ENCODE measurements around the gene PRLHR.

Gene PRLHR

DNA sequence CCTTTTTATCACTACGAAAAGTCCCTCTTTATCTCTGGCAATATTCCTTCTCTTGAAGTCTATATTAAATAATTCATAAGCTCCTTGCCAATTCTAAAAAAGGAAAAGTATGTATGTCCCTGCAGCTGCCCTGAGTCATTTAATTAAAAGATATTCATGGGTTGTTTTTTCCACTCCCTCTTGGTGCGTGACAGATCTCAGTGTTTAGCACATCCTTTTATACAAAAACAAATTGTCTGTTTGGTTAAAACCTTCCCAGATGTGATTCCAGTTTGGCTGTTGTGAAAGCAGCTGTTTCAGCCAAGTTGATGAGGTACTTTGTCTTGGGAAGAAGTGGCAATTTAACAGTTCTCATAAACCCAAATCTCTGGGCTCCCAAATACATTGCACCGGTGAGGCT lies 33.8 kb upstream of the PRLHR start:
- TF ChIP-seq TOX (CRISPR knock-in tag; IDR thresholded peaks at IDR 0.05; ENCODE audit: borderline replicate concordance) (no peak), TCF4 (CRISPR knock-in tag; IDR thresholded peaks at IDR 0.05; ENCODE audit: borderline replicate concordance) (no peak), ZNF565 (CRISPR knock-in tag; conservative IDR thresholded peaks at IDR 0.05; ENCODE audit: low read depth) (no peak), ZNF8 (CRISPR knock-in tag; IDR thresholded peaks at IDR 0.05) (no peak), PPARA (CRISPR knock-in tag; IDR thresholded peaks at IDR 0.05; ENCODE audit: borderline replicate concordance) (no peak), ISL1 (CRISPR knock-in tag; IDR thresholded peaks at IDR 0.05) (peak; percentile 29; the same call in 1 of the 2 replicates), ZFP3 (CRISPR knock-in tag; IDR thresholded peaks at IDR 0.05) (no peak)
- TF ChIP-seq, protein P1, sequence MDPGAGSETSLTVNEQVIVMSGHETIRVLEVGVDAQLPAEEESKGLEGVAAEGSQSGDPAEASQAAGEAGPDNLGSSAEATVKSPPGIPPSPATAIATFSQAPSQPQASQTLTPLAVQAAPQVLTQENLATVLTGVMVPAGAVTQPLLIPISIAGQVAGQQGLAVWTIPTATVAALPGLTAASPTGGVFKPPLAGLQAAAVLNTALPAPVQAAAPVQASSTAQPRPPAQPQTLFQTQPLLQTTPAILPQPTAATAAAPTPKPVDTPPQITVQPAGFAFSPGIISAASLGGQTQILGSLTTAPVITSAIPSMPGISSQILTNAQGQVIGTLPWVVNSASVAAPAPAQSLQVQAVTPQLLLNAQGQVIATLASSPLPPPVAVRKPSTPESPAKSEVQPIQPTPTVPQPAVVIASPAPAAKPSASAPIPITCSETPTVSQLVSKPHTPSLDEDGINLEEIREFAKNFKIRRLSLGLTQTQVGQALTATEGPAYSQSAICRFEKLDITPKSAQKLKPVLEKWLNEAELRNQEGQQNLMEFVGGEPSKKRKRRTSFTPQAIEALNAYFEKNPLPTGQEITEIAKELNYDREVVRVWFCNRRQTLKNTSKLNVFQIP (CRISPR knock-in tag; IDR thresholded peaks at IDR 0.05; ENCODE audit: borderline replicate concordance, low read depth), result no peak
- no peak for ATAC-seq

DNA sequence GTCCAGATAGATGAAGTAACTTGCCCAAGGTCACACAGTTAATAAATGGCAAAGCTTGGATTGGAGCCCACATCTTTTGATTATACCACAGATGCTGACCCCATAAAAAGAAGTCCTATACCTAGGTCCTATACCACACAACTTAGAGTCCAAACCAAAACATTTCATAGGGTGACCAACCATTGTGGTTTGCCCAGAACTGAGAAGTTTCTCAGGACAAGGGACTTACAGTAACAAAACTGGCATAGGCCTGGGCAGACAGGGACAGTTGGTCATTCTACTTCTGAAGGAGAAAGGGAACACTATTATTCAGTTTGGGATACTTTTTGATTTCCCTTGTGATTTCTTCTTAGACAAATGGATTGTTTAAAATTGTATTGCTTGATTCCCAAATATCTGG lies 32.9 kb upstream of the PRLHR start:
- no peak for ATAC-seq
- TF ChIP-seq, protein P2, sequence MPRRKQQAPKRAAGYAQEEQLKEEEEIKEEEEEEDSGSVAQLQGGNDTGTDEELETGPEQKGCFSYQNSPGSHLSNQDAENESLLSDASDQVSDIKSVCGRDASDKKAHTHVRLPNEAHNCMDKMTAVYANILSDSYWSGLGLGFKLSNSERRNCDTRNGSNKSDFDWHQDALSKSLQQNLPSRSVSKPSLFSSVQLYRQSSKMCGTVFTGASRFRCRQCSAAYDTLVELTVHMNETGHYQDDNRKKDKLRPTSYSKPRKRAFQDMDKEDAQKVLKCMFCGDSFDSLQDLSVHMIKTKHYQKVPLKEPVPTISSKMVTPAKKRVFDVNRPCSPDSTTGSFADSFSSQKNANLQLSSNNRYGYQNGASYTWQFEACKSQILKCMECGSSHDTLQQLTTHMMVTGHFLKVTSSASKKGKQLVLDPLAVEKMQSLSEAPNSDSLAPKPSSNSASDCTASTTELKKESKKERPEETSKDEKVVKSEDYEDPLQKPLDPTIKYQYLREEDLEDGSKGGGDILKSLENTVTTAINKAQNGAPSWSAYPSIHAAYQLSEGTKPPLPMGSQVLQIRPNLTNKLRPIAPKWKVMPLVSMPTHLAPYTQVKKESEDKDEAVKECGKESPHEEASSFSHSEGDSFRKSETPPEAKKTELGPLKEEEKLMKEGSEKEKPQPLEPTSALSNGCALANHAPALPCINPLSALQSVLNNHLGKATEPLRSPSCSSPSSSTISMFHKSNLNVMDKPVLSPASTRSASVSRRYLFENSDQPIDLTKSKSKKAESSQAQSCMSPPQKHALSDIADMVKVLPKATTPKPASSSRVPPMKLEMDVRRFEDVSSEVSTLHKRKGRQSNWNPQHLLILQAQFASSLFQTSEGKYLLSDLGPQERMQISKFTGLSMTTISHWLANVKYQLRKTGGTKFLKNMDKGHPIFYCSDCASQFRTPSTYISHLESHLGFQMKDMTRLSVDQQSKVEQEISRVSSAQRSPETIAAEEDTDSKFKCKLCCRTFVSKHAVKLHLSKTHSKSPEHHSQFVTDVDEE (CRISPR knock-in tag; IDR thresholded peaks at IDR 0.05), result no peak
- TF ChIP-seq ZNF565 (CRISPR knock-in tag; conservative IDR thresholded peaks at IDR 0.05; ENCODE audit: low read depth), result no peak
- TF ChIP-seq, protein P1 (CRISPR knock-in tag; IDR thresholded peaks at IDR 0.05; ENCODE audit: borderline replicate concordance, low read depth), result no peak
- TF ChIP-seq TOX (CRISPR knock-in tag; IDR thresholded peaks at IDR 0.05; ENCODE audit: borderline replicate concordance), result no peak
- no peak for TF ChIP-seq ESRRG (CRISPR knock-in tag; IDR thresholded peaks at IDR 0.05)
- no peak for TF ChIP-seq ISL1 (CRISPR knock-in tag; IDR thresholded peaks at IDR 0.05)
- TF ChIP-seq RARB (CRISPR knock-in tag; IDR thresholded peaks at IDR 0.05), result no peak
- TF ChIP-seq, protein P3, sequence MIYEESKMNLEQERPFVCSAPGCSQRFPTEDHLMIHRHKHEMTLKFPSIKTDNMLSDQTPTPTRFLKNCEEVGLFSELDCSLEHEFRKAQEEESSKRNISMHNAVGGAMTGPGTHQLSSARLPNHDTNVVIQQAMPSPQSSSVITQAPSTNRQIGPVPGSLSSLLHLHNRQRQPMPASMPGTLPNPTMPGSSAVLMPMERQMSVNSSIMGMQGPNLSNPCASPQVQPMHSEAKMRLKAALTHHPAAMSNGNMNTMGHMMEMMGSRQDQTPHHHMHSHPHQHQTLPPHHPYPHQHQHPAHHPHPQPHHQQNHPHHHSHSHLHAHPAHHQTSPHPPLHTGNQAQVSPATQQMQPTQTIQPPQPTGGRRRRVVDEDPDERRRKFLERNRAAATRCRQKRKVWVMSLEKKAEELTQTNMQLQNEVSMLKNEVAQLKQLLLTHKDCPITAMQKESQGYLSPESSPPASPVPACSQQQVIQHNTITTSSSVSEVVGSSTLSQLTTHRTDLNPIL (CRISPR knock-in tag; IDR thresholded peaks at IDR 0.05; ENCODE audit: low read depth), result no peak
- no peak for TF ChIP-seq ZC3H10 (CRISPR knock-in tag; IDR thresholded peaks at IDR 0.05)
- TF ChIP-seq, protein P4, sequence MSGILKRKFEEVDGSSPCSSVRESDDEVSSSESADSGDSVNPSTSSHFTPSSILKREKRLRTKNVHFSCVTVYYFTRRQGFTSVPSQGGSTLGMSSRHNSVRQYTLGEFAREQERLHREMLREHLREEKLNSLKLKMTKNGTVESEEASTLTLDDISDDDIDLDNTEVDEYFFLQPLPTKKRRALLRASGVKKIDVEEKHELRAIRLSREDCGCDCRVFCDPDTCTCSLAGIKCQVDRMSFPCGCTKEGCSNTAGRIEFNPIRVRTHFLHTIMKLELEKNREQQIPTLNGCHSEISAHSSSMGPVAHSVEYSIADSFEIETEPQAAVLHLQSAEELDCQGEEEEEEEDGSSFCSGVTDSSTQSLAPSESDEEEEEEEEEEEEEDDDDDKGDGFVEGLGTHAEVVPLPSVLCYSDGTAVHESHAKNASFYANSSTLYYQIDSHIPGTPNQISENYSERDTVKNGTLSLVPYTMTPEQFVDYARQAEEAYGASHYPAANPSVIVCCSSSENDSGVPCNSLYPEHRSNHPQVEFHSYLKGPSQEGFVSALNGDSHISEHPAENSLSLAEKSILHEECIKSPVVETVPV (CRISPR knock-in tag; IDR thresholded peaks at IDR 0.05), result no peak

DNA sequence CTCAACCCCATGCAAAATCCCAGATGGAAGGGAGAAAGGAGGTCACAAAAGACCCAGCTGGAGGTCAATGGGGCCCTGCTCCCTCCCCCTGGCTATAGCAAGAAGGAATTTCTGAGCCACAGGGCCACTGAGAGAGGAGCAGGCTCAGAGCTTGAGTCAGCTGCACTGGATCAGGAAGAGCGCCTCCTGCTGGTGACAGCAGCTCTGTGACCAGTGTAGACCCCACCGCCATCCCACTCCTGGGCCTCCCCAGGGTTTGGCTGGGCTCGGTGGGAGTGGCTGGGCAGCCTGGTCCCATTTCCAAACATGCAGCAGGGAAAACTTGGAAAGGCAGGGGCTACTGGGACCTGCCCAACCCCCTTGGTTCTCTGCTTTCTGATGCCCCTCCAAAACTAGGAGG lies 31.5 kb upstream of the PRLHR start:
- ATAC-seq, result no peak
- TF ChIP-seq ZFP30 (CRISPR knock-in tag; IDR thresholded peaks at IDR 0.05) (no peak), ZC3H10 (CRISPR knock-in tag; IDR thresholded peaks at IDR 0.05) (no peak), ARNTL (CRISPR knock-in tag; IDR thresholded peaks at IDR 0.05; ENCODE audit: borderline replicate concordance, low read depth) (no peak), CSDC2 (CRISPR knock-in tag; IDR thresholded peaks at IDR 0.05) (no peak), BACH2 (CRISPR knock-in tag; IDR thresholded peaks at IDR 0.05; ENCODE audit: borderline replicate concordance) (no peak), TCF4 (CRISPR knock-in tag; IDR thresholded peaks at IDR 0.05; ENCODE audit: borderline replicate concordance) (no peak), ZNF70 (CRISPR knock-in tag; IDR thresholded peaks at IDR 0.05) (no peak), SNAI2 (CRISPR knock-in tag; IDR thresholded peaks at IDR 0.05) (no peak)
- TF ChIP-seq, protein P2 (CRISPR knock-in tag; IDR thresholded peaks at IDR 0.05), result no peak
- TF ChIP-seq, protein P1 (CRISPR knock-in tag; IDR thresholded peaks at IDR 0.05; ENCODE audit: borderline replicate concordance, low read depth), result no peak
- TF ChIP-seq, protein P4 (CRISPR knock-in tag; IDR thresholded peaks at IDR 0.05), result no peak
